Calu3 (cell line): ENCODE results near the gene CDK14. TPM values are rescaled to one million over a fixed set of nuclear protein-coding genes. Genes with fewer than 3 reads are reported as not detected.

ENCODE experiments used
- BruUV-seq: library from RNA; stranded (reverse); fragments of 400-500 nt; replicated peaks from 2 replicates; lab custom pipeline; 2021; lab: Mats Ljungman, UMichigan
- CTCF ChIA-PET: fragments of 300-600 bp; sonication (Branson Sonifier 250); formaldehyde crosslinking; loops from one replicate; lab custom pipeline; 2022; ENCODE audit warnings: antibody characterized with exemption; lab: Charles Lee
- DNase-seq: peaks from one replicate; pipeline ENCODE4 v3.0.0; 2022
- H3K27ac Mint-ChIP-seq: one replicate; pipeline ENCODE4 v1.8.0; 2022; ENCODE audit warnings: mixed read lengths; ENCODE audit not compliant: unreplicated experiment
- H3K27me3 Mint-ChIP-seq: one replicate; pipeline ENCODE4 v1.8.0; 2022; ENCODE audit warnings: mixed read lengths; ENCODE audit not compliant: unreplicated experiment
- H3K36me3 Mint-ChIP-seq: one replicate; pipeline ENCODE4 v1.8.0; 2022; ENCODE audit warnings: mild to moderate bottlenecking, moderate library complexity, mixed read lengths; ENCODE audit not compliant: insufficient read depth, unreplicated experiment
- H3K4me1 Mint-ChIP-seq: one replicate; pipeline ENCODE4 v1.8.0; 2022; ENCODE audit warnings: mild to moderate bottlenecking, low read depth, mixed read lengths; ENCODE audit not compliant: unreplicated experiment
- H3K4me3 Mint-ChIP-seq: one replicate; pipeline ENCODE4 v1.8.0; 2022; ENCODE audit warnings: mild to moderate bottlenecking, low read depth, moderate library complexity, mixed read lengths; ENCODE audit not compliant: unreplicated experiment
- H3K9me3 Mint-ChIP-seq: one replicate; pipeline ENCODE4 v1.8.0; 2022; ENCODE audit warnings: low read depth, mixed read lengths; ENCODE audit not compliant: unreplicated experiment
- CTCF ChIP-seq: fragments of 200-600 bp; IDR thresholded peaks from one replicate; pipeline ENCODE4 v1.8.0; 2022; ENCODE audit warnings: antibody characterized with exemption; ENCODE audit not compliant: unreplicated experiment
- intact Hi-C: fragments of 100-400 bp; cut with micrococcal nuclease; formaldehyde crosslinking; loops from one replicate; pipeline ENCODE4 v1.10.0; 2022; ENCODE audit not compliant: unreplicated experiment
- total RNA-seq: library from RNA; stranded (reverse); gene quantifications from 2 replicates; pipeline ENCODE4 v1.2.3, GENCODE V29; 2022

CDK14 gene
- total RNA-seq, 1 experiment from 2014 or later: 29.4 TPM

- BruUV-seq: no TSS peak
- Mint-ChIP-seq H3K27ac (no peak overlapping the region), H3K36me3 (no peaks in the 10 kb centered on the region), H3K27me3 (no peaks in the 10 kb centered on the region), H3K4me1 (no peaks in the 10 kb centered on the region), H3K4me3 (no peak overlapping the region), H3K9me3 (no peaks in the 10 kb centered on the region)
- no peak for DNase-seq
- TF ChIP-seq CTCF: no peak
- intact Hi-C loops: no loop called here
- CTCF ChIA-PET: no interaction called here
These were observed 64.7 kb downstream of the CDK14 start for GRCh38 chr7:90660819-90661218.

DNA sequence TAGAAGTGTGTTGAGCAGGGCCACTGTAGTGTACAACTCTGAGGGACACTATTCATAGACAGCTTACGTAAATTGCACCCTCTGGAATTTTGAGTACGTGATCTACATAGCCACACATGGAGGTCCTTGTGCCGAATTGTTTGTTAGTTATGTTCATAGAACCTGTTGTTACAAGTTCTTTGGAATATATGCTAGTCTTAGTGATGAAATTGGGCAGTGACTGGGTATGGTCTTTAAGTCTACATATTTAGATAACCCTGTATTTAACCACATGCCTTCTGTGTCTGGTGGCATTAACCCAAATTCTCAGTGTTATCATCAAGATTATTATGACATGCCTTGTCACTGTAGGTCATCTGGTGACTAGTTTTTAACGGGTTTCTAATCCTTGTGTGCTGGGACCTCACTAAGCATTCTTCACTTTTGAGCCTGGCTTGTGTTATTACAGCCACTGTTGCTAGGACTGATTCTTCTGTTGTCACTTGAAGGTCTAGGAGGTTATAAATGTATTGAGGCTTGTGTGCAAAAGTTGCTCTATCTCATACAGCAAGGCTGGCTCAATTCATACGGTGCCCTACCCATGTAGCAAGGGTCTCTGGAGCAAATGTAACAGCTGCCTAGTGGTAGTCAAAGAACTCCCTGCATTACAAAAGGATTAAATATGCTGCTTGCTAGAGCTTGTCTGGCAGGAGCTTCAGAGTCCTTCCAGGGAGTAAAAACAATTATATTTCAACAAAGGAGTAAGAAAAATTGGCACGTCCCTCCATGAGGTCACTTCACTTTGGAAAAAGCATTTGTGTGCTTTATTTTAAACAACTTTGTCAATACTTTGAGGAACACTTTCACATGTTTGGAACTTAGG, 65.4 kb downstream of the CDK14 start:
- TF ChIP-seq CTCF: no peak
- H3K4me1 Mint-ChIP-seq: no peaks in the 10 kb centered on the region
- no peaks in the 10 kb centered on the region for H3K9me3 Mint-ChIP-seq
- intact Hi-C loops: no loop called here
- no TSS peak for BruUV-seq
- H3K36me3 Mint-ChIP-seq: no peaks in the 10 kb centered on the region
- DNase-seq: no peak
- H3K27ac Mint-ChIP-seq: no peak overlapping the region
- CTCF ChIA-PET: no interaction called here
- no peak overlapping the region for H3K4me3 Mint-ChIP-seq
- H3K27me3 Mint-ChIP-seq: no peaks in the 10 kb centered on the region

GRCh38 chr7:90663176-90663575, 67.1 kb downstream of the CDK14 start:
- no peak for TF ChIP-seq CTCF
- H3K27ac Mint-ChIP-seq: no peak overlapping the region
- H3K27me3 Mint-ChIP-seq: no peaks in the 10 kb centered on the region
- H3K4me1 Mint-ChIP-seq: no peaks in the 10 kb centered on the region
- CTCF ChIA-PET: no interaction called here
- no peak overlapping the region for H3K4me3 Mint-ChIP-seq
- no TSS peak for BruUV-seq
- H3K9me3 Mint-ChIP-seq: no peaks in the 10 kb centered on the region
- DNase-seq: no peak
- intact Hi-C loops: no loop called here
- no peaks in the 10 kb centered on the region for H3K36me3 Mint-ChIP-seq

GRCh38 chr7:90666186-90666585, 70.1 kb downstream of the CDK14 start:
- Mint-ChIP-seq H3K27ac (no peak overlapping the region), H3K4me3 (no peak overlapping the region), H3K4me1 (no peaks in the 10 kb centered on the region), H3K36me3 (no peaks in the 10 kb centered on the region), H3K27me3 (no peaks in the 10 kb centered on the region), H3K9me3 (no peaks in the 10 kb centered on the region)
- no peak for TF ChIP-seq CTCF
- intact Hi-C loops: no loop called here
- DNase-seq: no peak
- BruUV-seq: no TSS peak
- CTCF ChIA-PET: no interaction called here
